SH-SY5Y (cell line): ENCODE data around the gene ASRGL1.

Experiments
- GATA2 ChIP-seq: IDR thresholded peaks from 2 replicates; pipeline ENCODE4 v1.6.1; 2011; ENCODE audit warnings: mild to moderate bottlenecking, low read depth, low read length
- GATA3 ChIP-seq: IDR thresholded peaks from 2 replicates; pipeline ENCODE4 v1.6.1; 2011; ENCODE audit warnings: low read depth, mild to moderate bottlenecking, low read length, moderate library complexity

DNA sequence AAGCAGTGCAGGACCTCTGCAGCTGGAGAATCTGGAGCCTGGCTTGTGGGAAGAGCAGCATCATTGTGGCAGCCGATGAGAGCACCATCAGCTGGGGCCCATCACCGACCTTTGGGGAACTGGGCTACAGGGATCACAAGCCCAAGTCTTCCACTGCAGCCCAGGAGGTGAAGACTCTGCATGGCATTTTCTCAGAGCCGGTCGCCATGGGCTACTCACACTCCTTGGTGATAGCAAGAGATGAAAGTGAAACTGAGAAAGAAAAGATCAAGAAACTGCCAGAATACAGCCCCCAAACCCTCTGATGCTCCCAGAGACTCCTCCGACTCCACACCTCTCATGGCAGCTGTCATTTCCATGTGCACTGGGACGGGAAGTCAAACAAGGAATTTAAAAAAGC, 35.6 kb downstream of the ASRGL1 start:
- TF ChIP-seq GATA3 (no peak), GATA2 (no peak)
